HG02642 (cell line): ENCODE data around the gene SH3BP5.

Source experiments
- ATAC-seq: cut with Tn5 transposase; IDR thresholded peaks from one replicate; pipeline ENCODE4 v1.9.1; 2021; ENCODE audit warnings: mild to moderate bottlenecking; ENCODE audit not compliant: unreplicated experiment, poor library complexity

SH3BP5 gene

GRCh38 chr3:15329046-15330005 lies 3.1 kb downstream of the SH3BP5 start:
- ATAC-seq: no peak

- ATAC-seq: peak; percentile 28
Measured at GRCh38 chr3:15327941-15328340, 4.4 kb downstream of the SH3BP5 start.

GRCh38 chr3:15326673-15327072 lies 5.7 kb downstream of the SH3BP5 start:
- no peak for ATAC-seq

- no peak for ATAC-seq
Measured at GRCh38 chr3:15326037-15326436, 6.3 kb downstream of the SH3BP5 start.

- no peak for ATAC-seq
Measured at GRCh38 chr3:15325228-15325627, 7.2 kb downstream of the SH3BP5 start.

- ATAC-seq: no peak
Measured at GRCh38 chr3:15324379-15324808, 8.0 kb downstream of the SH3BP5 start.

GRCh38 chr3:15323063-15323462 lies 9.3 kb downstream of the SH3BP5 start:
- ATAC-seq: no peak

- no peak for ATAC-seq
Measured at GRCh38 chr3:15321349-15321748, 11.0 kb downstream of the SH3BP5 start.

- no peak for ATAC-seq
Measured at GRCh38 chr3:15319575-15319974, 12.8 kb downstream of the SH3BP5 start.

- ATAC-seq: no peak
Measured at GRCh38 chr3:15319136-15319535, 13.2 kb downstream of the SH3BP5 start.

GRCh38 chr3:15318661-15319060 lies 13.7 kb downstream of the SH3BP5 start:
- no peak for ATAC-seq

GRCh38 chr3:15316998-15317435 lies 15.4 kb downstream of the SH3BP5 start:
- ATAC-seq: no peak

- no peak for ATAC-seq
Measured at GRCh38 chr3:15315003-15315402, 17.4 kb downstream of the SH3BP5 start.

- no peak for ATAC-seq
Measured at GRCh38 chr3:15314276-15314675, 18.1 kb downstream of the SH3BP5 start.

- ATAC-seq: no peak
Measured at GRCh38 chr3:15313461-15313860, 18.9 kb downstream of the SH3BP5 start.

- no peak for ATAC-seq
Measured at GRCh38 chr3:15312550-15312949, 19.8 kb downstream of the SH3BP5 start.

GRCh38 chr3:15310491-15311370 lies 21.7 kb downstream of the SH3BP5 start:
- ATAC-seq: peak; percentile 85

- no peak for ATAC-seq
Measured at GRCh38 chr3:15309662-15310335, 22.6 kb downstream of the SH3BP5 start.

- ATAC-seq: no peak
Measured at GRCh38 chr3:15307580-15307979, 24.8 kb downstream of the SH3BP5 start.

- ATAC-seq: no peak
Measured at GRCh38 chr3:15306979-15307359, 25.4 kb downstream of the SH3BP5 start.
